Measurements from ENCODE around the gene MDK. TPM values are rescaled to one million over a fixed set of nuclear protein-coding genes. Genes with fewer than 3 reads are reported as not detected.
A peak's percentile ranks its signal among the peaks of the same experiment; 100 is the strongest.

MDK gene
- total and polyA plus RNA-seq, 2 of the 13 experiments (the other 11 are each of a cell fraction or from before 2014, with no cell fraction given), result 312 to 407 TPM

GRCh38 chr11:46389450-46390330 lies 8.2 kb downstream of the MDK start (continued):
- TF ChIP-seq AKNA (CRISPR knock-in tag; IDR thresholded peaks at IDR 0.05; ENCODE audit: borderline replicate concordance) (no peak), ZFP36L2 (CRISPR knock-in tag; IDR thresholded peaks at IDR 0.05) (no peak), PRDM15 (CRISPR knock-in tag; IDR thresholded peaks at IDR 0.05) (peak; percentile 56), FOXO1 (CRISPR knock-in tag; IDR thresholded peaks at IDR 0.05) (0 out of 2 replicates have a peak, but pooled peaks have one; percentile 7), RBM22 (optimal IDR thresholded peaks at IDR 0.05; ENCODE audit: low read length) (no peak), SALL1 (CRISPR knock-in tag; IDR thresholded peaks at IDR 0.05) (peak; percentile 61), SP140L (CRISPR knock-in tag; IDR thresholded peaks at IDR 0.05; ENCODE audit: borderline replicate concordance) (no peak), RBM39 (IDR thresholded peaks at IDR 0.05; ENCODE audit: low read depth, low read length, poor library complexity, severe bottlenecking) (no peak), SUZ12 (IDR thresholded peaks at IDR 0.05; ENCODE audit: low read depth, low read length) (no peak), TBX3 (IDR thresholded peaks at IDR 0.05; ENCODE audit: borderline replicate concordance) (no peak), KLF12 (CRISPR knock-in tag; IDR thresholded peaks at IDR 0.05; ENCODE audit: borderline replicate concordance) (no peak), RAD21 (CRISPR knock-in tag; IDR thresholded peaks at IDR 0.05) (peak; percentile 86), ZBTB3 (CRISPR knock-in tag; IDR thresholded peaks at IDR 0.05; ENCODE audit: borderline replicate concordance, low read depth) (no peak), CERS6 (CRISPR knock-in tag; IDR thresholded peaks at IDR 0.05) (0 out of 2 replicates have a peak, but pooled peaks have one; percentile 29), POGK (CRISPR knock-in tag; conservative IDR thresholded peaks at IDR 0.05) (peak; percentile 78; the same call in 1 of the 2 replicates), SSRP1 (CRISPR knock-in tag; IDR thresholded peaks at IDR 0.05) (no peak)

Measured in HepG2 (cell line).